ENCODE measurements around the gene GRK5. TPM values are rescaled to one million over a fixed set of nuclear protein-coding genes. Genes with fewer than 3 reads are reported as not detected.

Gene GRK5
- total RNA-seq, 2 donors from 2014 or later = 3.4 to 4.9 TPM

DNA sequence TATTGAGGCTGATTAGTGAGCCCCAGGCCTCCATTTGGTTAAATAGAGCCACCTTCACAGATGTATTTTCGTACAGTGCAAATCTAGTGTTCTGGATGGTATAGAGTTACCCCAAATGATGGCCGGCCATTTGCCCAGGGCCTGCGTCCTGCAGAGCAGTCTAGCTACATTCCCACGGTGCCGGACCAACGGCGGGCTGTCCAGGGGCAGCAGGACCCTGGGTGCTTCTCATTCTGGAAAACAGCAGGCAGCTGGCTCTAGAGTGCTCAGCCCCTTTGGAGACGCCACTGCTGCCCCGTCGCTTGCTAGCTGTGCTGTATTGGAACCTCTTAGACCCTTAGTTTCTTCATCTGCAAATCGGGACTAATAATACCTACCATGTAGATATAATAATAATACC, 186.1 kb downstream of the GRK5 start:
- Histone ChIP-seq H3K9me3 (no peaks in the 10 kb centered on the region), H3K4me3 (no peak overlapping the region), H3K4me1 (no peaks in the 10 kb centered on the region), H3K27me3 (no peaks in the 10 kb centered on the region), H3K27ac (no peak overlapping the region), H3K36me3 (replicated peaks in 1 of 2; ENCODE audit: insufficient read depth in 1 of 2, low read depth in 2 of 2) (no peaks in the 10 kb centered on the region)
- no peak for DNase-seq
- TF ChIP-seq, protein P1, sequence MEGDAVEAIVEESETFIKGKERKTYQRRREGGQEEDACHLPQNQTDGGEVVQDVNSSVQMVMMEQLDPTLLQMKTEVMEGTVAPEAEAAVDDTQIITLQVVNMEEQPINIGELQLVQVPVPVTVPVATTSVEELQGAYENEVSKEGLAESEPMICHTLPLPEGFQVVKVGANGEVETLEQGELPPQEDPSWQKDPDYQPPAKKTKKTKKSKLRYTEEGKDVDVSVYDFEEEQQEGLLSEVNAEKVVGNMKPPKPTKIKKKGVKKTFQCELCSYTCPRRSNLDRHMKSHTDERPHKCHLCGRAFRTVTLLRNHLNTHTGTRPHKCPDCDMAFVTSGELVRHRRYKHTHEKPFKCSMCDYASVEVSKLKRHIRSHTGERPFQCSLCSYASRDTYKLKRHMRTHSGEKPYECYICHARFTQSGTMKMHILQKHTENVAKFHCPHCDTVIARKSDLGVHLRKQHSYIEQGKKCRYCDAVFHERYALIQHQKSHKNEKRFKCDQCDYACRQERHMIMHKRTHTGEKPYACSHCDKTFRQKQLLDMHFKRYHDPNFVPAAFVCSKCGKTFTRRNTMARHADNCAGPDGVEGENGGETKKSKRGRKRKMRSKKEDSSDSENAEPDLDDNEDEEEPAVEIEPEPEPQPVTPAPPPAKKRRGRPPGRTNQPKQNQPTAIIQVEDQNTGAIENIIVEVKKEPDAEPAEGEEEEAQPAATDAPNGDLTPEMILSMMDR (IDR thresholded peaks at IDR 0.05) = no peak
- TF ChIP-seq POLR2A (IDR thresholded peaks at IDR 0.05) = no peak
- WGBS, 2 donors = 75 to 96% methylated on average over 10 of the region's 11 CpGs
- no peak for ATAC-seq
- intact Hi-C loops (cut with DNase I) = no loop called here

DNA sequence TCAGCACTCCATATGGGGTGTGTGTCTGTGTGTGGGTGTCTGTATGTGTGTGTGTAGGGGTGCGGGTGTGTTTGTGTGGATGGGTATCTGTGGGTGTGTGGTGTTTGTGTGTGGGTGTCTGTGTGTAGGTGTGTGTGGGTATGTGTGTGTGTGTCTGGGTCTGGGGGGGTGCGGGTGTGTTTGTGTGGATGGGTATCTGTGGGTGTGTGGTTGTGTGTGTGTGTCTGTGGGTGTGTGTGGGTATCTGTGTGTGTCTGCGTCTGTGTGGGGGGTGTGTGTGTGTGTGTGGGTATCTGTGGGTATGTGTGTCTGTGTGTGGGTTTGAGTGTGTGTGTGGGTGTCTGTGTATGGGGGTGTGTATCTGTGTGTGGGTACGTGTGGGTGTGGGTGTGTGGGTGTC, 186.5 kb downstream of the GRK5 start:
- H3K36me3 ChIP-seq (replicated peaks in 1 of 2; ENCODE audit: insufficient read depth in 1 of 2, low read depth in 2 of 2) = no peaks in the 10 kb centered on the region
- no peak overlapping the region for H3K4me3 ChIP-seq
- no peak overlapping the region for H3K27ac ChIP-seq
- no peak for ATAC-seq
- no peaks in the 10 kb centered on the region for H3K9me3 ChIP-seq
- no peaks in the 10 kb centered on the region for H3K27me3 ChIP-seq
- intact Hi-C loops (cut with DNase I) = no loop called here
- WGBS, 2 donors = 76 to 87% methylated on average over 4 of the region's 4 CpGs
- H3K4me1 ChIP-seq = no peaks in the 10 kb centered on the region
- DNase-seq = no peak
- TF ChIP-seq, protein P1 (IDR thresholded peaks at IDR 0.05) = no peak
- no peak for TF ChIP-seq POLR2A (IDR thresholded peaks at IDR 0.05)

DNA sequence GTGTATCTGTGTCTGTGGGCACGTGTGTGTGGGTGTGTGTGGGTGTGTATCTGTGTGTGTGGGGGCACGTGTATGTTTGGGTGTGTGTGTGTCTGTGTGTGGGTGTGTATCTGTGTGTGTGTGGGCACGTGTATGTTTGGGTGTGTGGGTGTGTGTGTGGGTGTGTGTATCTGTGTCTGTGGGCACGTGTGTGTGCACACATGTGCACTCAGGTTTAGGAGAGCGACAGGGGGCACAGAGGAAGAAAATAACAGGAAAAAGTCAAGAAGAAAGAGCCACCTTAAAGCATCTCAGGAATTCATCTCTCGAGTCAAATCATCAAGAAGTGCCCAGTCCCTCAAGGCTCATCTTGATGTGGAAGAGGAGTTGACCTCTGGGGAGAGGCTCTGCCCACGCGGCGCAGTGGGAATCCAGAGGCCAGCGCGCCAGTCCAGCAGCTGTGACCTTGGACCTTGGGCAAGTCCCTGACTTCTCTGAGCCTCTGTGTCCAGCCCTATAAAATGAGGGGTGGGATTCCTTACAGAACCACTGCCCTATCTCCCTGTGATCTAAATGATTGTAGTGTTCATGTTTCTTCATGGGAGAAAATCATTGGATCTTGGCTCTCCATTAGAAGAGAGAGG, 187.4 kb downstream of the GRK5 start:
- ATAC-seq (no peak), DNase-seq (no peak)
- 76 to 81% methylated on average over 9 to 10 of the region's 11 CpGs for WGBS, 2 donors
- Histone ChIP-seq H3K27me3 (no peaks in the 10 kb centered on the region), H3K27ac (peak overlapping the region in 1 of 4 donors; percentile 34), H3K4me3 (no peak overlapping the region), H3K36me3 (replicated peaks in 1 of 2; ENCODE audit: insufficient read depth in 1 of 2, low read depth in 2 of 2) (no peaks in the 10 kb centered on the region), H3K4me1 (no peaks in the 10 kb centered on the region), H3K9me3 (no peaks in the 10 kb centered on the region)
- no peak for TF ChIP-seq POLR2A (IDR thresholded peaks at IDR 0.05)
- TF ChIP-seq, protein P1 (IDR thresholded peaks at IDR 0.05) = no peak
- intact Hi-C loops (cut with DNase I) = no loop called here

DNA sequence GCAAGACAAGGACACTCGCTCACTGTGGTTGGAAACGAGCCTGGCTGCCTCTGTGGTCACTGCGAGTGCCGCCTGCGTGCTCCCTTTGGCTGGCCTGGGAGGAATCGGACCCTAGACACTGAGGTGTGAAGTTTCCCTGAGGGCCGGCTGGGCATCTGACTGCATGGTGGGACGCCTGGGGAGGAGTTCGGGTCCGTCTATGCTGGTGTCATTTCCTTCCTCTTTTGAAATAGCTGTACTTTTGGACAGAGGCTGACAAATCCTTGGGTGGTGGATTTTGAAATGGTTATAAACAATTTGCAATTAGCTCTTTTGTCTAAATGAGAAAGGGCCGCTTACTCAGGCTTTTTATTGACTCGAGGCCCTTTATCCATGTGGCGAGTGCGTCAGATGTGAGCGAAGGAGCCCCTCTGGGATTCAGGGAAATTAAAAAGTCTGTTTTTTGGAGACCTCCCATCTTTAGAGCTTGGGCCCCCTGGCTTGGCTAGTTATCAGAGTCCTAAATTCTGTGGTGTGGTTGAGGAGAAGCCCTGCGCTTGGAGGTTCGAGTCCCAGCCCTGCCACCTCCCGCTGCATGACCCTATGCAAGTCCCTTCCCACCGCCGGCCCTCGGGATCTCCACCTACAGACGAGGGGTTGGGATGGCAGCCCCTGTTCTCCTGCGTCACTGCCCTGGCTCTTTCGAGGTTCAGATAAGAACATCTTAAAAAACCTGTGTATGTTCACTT, 188.1 kb downstream of the GRK5 start:
- no peaks in the 10 kb centered on the region for H3K4me1 ChIP-seq
- H3K4me3 ChIP-seq = no peak overlapping the region
- H3K27me3 ChIP-seq = no peaks in the 10 kb centered on the region
- no peak for ATAC-seq
- DNase-seq = peak in 1 of 4 donors; percentile 51
- no peak for TF ChIP-seq POLR2A (IDR thresholded peaks at IDR 0.05)
- TF ChIP-seq, protein P1 (IDR thresholded peaks at IDR 0.05) = no peak
- no peaks in the 10 kb centered on the region for H3K36me3 ChIP-seq (replicated peaks in 1 of 2; ENCODE audit: insufficient read depth in 1 of 2, low read depth in 2 of 2)
- intact Hi-C loops (cut with DNase I) = no loop called here
- WGBS, 2 donors = 72 to 87% methylated on average over 22 to 24 of the region's 24 CpGs
- H3K9me3 ChIP-seq = no peaks in the 10 kb centered on the region
- peak overlapping the region in 2 of 4 donors; percentile 34 to 52 for H3K27ac ChIP-seq
